Muscle of back (tissue), 11 donors: ENCODE measurements around the gene IFITM5. TPM values are rescaled to one million over a fixed set of nuclear protein-coding genes. Genes with fewer than 3 reads are reported as not detected.
"Not testable (repeated sequence)": the region's sequence is repeated elsewhere in the genome, so short reads cannot be mapped to it uniquely, and the experiment has no call there.

Source experiments
- DNase-seq, 3 donors: peaks; one replicate each; pipeline versions ENCODE4 v3.0.0 to v3.0.0-alpha.2; 2013
- polyA plus RNA-seq, 10 donors: library from polyadenylated mRNA; unstranded; fragments of 120-200 nt; gene quantifications; one replicate each; pipeline ENCODE4 v1.2.1, GENCODE V29; 2013; ENCODE audit not compliant: insufficient read length in 10 of 10

Gene IFITM5
- polyA plus RNA-seq, 10 donors, result not detected

- DNase-seq, result no peak
Measured at GRCh38 chr11:296171-297050, 2.9 kb downstream of the IFITM5 start.

DNA sequence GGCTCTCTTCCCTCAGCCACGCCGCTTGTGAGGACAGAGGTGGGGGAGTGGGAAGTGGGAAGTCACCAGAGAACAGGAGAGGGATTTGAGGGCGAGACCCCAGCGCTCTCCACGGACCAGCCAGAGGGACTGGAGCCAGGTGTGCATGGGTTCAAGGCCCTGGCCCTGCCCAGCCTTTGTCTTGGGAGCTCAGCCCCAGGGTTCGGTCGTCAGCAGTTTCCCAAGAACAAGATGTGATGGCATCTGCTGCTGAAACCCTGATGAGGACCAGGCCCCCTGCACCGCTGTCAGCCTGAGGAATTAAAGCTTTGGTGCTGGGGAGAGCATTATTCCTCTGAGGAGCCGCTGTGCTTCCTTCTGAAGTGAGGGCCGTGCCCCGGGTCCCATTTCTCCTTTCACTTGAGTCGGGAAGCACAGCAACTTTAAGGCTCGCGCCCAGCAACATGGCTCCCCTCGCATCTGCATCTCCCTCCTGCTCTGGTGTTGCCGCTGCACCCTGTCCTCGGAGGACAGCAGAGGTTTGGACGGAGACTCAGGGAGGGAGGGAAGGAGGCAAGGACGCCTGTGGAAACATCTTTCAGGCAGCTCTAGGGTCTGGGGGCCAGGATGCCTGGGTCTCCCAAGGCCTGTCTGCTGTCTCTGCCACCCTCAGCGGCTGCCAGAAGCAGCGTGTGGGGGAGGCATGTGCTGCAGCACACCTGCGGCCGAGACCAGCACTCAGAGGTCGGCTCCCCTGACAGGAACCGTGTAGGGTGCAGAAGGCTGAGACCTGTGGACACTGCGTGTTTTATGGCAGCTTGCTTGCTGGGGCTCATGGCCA, 3.8 kb downstream of the IFITM5 start:
- no peak for DNase-seq

DNA sequence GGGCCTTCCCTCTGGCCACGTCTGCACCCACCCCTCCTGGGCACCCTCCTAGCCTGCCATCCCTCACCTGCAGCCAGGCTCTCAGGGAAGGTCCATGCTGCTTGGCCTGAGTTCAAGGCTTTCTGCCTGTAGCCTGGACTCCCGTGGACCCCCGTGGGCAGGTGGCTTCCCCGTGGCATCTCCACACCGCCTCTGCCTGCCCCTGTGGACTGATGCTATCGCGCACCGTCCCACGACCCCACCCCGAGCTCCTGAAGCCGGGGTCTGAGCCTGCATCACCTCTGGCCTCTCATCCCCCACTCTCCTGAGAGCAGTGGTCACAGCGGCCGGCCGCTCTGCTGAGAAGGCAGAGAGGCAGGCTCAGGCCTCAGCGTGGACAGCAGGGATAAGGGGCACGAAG, 4.5 kb downstream of the IFITM5 start:
- no peak for DNase-seq

DNA sequence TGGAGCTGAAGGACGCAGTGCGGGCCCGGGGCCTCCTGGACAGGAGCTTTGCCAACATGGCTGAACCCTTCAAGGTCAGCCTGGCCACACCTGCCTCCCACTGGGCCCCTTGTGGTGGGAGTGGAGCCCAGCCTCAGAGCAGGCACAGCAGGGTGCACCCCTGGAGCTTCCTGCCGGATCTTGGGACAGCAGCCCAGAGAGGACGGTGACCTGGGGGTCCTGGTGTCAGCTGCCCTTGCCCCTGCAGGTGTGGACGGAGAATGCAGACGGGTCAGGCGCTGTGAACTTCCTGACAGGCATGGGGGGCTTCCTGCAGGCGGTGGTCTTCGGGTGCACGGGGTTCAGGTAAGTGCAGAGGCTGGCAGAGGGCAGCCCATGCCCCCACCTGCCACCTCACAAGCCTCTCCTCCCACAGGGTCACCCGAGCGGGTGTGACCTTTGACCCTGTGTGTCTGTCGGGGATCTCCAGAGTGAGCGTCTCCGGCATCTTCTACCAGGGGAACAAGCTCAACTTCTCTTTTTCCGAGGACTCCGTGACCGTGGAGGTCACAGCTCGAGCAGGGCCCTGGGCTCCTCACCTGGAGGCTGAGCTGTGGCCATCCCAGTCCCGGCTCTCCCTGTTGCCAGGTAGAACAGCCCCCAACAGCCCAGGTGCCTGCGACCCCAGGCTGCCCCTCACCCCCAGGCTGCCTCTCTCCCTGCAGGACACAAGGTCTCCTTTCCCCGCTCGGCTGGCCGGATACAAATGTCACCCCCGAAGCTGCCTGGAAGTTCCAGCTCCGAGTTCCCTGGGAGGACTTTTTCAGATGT, 5.3 kb downstream of the IFITM5 start:
- no peak for DNase-seq

GRCh38 chr11:293271-293851, 6.0 kb downstream of the IFITM5 start:
- DNase-seq, result no peak

GRCh38 chr11:292211-293121, 6.9 kb downstream of the IFITM5 start:
- no peak for DNase-seq

GRCh38 chr11:291281-292210, 7.8 kb downstream of the IFITM5 start:
- DNase-seq, result no peak

DNA sequence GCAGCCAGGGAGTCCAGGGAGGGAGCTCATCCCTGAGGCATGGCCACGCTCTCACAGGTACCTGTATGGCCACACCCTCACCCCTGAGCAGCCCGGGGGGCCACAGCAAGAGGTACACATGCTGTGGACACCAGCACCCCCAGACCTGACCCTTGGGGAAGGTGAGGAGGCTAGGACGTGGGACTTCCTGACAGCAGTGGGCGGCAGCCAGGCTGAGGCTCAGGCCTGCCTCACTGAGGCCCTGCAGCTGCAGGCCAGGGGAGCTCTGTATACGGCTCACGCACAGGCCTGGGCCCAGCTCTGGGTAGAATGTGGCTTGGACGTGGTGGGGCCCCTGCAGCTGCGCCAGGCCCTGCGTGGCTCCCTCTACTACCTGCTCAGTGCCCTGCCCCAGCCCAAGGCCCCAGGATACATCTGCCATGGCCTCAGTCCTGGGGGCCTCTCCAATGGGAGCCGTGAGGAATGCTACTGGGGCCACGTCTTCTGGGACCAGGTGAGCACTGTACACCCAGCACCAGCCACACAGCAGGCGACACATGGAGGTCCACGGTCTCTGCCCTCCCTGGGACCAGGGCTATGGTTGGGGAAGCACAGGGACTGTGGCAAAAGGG, 8.6 kb downstream of the IFITM5 start:
- no peak for DNase-seq

DNA sequence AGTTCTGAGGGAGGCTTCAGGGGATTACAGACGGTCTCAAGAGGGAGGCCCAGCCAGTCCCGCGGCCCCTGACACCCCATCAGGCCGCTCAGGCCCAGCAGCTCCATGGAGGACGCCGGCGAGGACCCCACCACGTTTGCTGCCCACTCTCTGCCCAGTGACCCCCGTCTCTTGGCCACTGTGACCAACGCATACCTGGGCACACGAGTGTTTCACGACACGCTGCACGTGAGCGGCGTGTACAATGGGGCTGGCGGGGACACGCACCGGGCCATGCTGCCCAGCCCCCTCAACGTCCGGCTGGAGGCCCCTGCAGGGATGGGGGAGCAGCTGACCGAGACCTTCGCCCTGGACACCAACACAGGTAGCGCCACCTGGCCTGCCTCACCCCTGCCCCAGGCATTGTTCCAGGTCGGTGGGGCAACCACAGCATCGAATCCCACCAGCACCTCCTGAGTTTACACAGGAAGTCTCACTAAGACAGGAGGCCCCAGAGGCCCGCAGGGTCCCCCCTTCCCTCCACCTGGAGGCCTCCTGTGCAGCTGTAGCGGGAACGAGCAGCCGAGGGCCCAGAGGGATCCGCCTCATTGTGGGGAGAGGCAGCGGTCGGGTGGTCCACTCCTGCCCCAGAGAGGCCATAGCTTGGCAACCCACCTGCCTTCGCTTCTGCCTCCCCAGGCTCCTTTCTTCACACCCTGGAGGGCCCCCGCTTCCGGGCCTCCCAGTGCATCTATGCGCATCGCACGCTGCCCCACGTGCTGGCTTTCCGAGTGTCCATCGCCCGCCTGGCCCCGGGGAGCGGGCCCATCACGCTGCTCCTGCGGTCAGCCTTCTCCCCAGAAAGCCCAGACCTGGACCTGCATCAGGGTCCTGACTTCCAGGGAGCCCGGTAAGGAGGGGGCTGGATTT, 9.4 kb downstream of the IFITM5 start:
- DNase-seq, result no peak

- DNase-seq, result no peak
Measured at GRCh38 chr11:289398-289711, 10.0 kb downstream of the IFITM5 start.

- peak in 1 of 3 donors; percentile 65 for DNase-seq
Measured at GRCh38 chr11:288478-289397, 10.6 kb downstream of the IFITM5 start, which contains the start of gene PGGHG. PGGHG (plus strand) TSS chr11:289126; CDS start chr11:289817, 691 bp downstream.

DNA sequence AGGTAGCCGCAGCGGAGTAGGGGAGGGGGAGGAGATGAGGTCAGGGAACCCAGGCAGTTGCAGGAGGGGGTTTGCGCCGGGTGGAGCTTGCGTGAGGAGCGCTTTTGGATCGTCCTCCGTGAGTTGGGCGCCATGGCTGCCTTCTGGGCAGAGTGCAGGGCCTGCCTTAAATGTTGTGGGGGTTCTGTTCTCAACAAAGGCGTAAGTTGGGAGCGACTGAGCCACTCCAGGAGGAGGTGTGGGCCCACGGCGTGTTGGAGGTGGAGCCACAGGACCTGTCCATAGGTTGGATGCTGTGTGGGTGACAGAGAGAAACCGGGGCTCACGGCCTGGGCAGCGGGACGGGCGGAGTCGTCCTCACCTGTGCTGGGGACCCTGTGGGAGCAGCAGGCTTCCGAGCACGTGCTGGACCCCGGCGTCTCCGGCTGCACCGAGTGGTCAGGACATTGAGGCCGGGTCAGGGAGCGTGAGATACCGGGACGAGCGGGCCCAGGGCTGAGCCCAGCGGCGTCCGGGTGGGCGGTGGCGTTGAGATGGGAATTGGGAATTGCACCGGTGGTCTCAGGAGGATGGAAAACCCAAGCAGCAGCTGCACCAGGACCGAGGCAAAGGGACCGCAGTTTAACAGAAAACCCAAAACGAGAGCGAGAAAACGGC, 11.4 kb downstream of the IFITM5 start:
- DNase-seq, result no peak

DNA sequence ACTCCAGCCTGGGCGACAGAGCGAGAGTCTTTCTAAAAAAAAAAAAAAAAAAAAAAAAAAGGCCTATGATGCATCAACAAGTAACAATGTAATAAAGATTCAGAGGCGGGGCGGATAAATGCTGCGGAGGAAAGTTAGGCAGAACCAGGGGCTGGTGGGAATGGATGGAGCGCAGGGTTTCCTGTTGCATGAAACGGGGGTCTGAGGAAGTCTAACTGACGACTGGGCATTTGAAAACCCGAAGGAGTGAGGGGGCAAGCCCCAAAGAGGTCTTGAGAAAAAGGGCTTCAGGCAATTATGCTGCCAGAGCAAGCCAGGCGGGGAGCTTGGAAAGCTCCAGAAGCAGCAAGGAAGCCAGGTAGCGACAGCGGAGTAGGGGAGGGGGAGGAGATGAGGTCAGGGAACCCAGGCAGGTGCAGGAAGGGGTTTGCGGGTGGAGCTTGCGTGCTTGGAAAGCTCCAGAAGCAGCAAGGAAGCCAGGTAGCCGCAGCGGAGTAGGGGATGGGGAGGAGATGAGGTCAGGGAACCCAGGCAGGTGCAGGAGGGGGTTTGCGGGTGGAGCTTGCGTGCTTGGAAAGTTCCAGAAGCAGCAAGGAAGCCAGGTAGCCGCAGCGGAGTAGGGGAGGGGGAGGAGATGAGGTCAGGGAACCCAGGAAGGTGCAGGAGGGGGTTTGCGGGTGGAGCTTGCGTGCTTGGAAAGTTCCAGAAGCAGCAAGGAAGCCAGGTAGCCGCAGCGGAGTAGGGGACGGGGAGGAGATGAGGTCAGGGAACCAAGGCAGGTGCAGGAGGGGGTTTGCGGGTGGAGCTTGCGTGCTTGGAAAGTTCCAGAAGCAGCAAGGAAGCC, 12.1 kb downstream of the IFITM5 start:
- not testable (repeated sequence) for DNase-seq

GRCh38 chr11:285894-286220, 13.5 kb downstream of the IFITM5 start:
- no peak for DNase-seq
